Choroid plexus epithelial cell (primary cell): Measurements from ENCODE around the gene SUPT20H.

Experiments used
- DNase-seq: peaks from one replicate; pipeline ENCODE4 v3.0.0-alpha.2; 2010; ENCODE audit warnings: low read depth
- H3K4me3 ChIP-seq: 2 replicates; pipeline ENCODE4 v1.5.1; 2011; ENCODE audit warnings: low read depth, mild to moderate bottlenecking, control low read depth, low read length, moderate library complexity
- TF ChIP-seq, protein P1 (sequence below): conservative IDR thresholded peaks from 2 replicates; pipeline ENCODE4 v1.5.1; 2011; ENCODE audit warnings: low read depth, mild to moderate bottlenecking, control low read depth, inconsistent platforms, low read length, moderate library complexity

SUPT20H gene

DNA sequence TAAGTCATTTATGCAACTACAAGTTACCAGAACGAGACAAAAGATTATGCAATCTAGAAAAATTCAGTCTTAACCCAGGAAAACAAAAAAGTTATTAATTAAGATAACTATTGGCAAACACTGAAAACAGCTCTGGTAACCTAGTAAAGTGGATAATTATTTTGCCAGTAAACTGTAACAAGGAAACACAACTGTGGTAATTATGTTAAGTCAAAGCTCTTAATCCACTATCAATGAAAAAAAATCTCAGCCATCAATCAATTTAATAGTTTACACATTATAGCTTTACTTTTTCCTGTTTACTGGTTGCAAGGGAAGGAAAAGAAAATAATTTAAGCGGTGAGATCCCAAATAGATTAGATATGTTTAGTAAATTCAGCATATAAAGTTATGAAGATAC lies 47.7 kb downstream of the SUPT20H start:
- DNase-seq: no peak
- TF ChIP-seq, protein P1, sequence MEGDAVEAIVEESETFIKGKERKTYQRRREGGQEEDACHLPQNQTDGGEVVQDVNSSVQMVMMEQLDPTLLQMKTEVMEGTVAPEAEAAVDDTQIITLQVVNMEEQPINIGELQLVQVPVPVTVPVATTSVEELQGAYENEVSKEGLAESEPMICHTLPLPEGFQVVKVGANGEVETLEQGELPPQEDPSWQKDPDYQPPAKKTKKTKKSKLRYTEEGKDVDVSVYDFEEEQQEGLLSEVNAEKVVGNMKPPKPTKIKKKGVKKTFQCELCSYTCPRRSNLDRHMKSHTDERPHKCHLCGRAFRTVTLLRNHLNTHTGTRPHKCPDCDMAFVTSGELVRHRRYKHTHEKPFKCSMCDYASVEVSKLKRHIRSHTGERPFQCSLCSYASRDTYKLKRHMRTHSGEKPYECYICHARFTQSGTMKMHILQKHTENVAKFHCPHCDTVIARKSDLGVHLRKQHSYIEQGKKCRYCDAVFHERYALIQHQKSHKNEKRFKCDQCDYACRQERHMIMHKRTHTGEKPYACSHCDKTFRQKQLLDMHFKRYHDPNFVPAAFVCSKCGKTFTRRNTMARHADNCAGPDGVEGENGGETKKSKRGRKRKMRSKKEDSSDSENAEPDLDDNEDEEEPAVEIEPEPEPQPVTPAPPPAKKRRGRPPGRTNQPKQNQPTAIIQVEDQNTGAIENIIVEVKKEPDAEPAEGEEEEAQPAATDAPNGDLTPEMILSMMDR: no peak
- H3K4me3 ChIP-seq: no peak overlapping the region

DNA sequence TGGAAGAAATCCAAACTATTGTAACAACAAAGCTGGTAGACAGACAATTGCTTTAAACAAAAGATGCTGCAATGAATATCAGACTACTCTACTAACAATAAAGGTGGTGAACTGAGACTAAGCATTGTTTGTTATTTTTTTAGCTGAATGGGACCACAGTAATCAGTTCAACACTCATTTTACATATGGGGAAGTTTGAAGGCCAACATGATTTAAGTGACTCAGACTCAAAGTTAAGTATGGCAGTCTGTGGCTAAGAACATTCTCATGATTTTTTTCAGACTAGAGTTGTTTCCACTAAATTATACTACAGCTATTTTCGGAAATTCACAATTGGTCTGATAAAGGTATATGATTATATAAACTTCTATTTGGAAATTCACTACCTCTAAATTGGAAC lies 48.5 kb downstream of the SUPT20H start:
- no peak for DNase-seq
- H3K4me3 ChIP-seq: no peak overlapping the region
- TF ChIP-seq, protein P1: no peak

DNA sequence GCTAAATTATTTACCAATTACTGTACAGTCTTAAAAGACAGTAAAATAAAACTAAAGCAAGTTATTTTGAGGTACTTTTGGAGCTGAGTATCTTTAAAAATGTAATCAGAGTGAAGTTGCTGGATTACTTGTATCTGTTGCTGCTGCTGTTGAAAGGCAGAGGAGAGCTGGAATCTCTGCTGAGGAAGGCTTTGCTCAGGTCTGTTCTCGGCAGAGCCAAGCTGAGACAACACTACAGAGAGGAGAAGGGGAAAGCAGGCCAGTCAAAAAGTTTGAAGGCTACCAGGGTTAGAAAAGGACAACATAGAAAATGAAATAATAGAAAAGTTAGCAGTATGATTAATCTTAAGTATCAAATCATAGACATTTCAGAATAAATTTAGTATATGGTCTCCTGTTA lies 49.1 kb downstream of the SUPT20H start:
- no peak for DNase-seq
- TF ChIP-seq, protein P1: no peak
- no peak overlapping the region for H3K4me3 ChIP-seq

DNA sequence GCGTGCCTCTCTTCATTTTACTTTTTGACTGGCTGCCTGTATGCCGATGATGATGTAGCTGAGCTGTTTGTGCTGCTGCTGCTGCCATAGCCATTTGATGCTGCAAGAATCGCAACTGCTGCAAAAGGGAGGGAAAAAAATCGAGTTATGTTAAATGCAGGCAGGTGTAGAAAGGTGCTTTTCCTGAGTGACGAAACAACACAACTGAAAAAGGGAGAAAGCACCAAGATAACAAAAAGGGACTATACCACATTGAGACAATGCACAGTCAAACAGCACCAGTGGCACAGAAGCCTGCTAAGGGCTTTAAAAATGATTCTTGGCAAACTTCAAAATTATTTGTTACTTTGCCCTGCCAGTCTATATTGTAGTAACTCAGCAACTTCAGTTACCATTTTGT lies 49.8 kb downstream of the SUPT20H start:
- no peak for DNase-seq
- no peak overlapping the region for H3K4me3 ChIP-seq
- TF ChIP-seq, protein P1: no peak

DNA sequence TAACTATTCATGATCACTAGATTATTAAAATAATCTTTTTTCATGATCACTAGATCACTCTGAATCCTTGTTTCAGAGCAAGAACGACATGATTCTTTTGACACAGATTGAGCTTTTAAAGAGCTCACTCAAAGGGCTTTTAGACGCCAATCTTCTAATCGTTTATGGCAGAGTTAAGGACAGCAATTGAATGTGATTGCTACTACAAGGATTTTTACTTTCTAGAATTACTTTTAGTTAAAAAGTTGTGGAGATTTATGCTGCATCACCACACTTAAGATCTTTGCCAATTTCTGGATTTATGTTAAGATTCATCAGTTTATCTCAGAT lies 57.6 kb downstream of the SUPT20H start:
- no peak for DNase-seq
- no peak overlapping the region for H3K4me3 ChIP-seq

DNA sequence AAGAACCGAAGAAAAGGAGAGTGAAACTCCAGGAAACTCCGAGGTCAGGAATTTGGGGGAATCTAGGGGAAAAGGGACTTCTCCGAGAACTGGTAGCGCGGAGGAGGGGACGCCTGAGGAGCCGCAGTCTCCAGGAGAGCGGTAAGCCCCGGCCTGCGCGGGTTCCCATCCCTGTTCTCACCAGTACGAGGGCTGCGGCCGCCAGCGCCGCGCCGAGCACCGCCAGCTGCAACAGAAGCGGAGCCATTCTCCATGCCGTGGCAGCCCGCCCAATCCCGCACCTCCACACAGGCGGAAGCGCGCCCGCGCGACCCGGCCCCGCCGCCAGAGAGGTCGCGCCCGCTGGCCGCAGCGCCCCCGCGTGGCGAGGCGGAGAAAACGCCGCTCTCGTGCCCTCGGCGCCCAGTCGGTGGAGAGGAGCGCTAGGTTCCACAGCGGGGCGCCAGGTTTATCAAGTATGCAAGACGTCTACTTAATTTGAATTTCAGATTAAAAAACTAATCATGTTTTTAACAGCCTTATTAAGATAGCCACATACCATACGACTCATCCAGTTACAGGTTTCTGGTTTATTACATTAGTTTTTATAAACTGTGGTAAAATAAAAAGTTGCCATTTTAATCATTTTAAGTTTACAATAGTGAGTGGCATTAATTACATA lies 60.3 kb downstream of the SUPT20H start, which contains the start of gene ALG5:
TSS of gene ALG5 (minus strand) at position 287 of the 661 bp plus-strand sequence. CDS start at position 247, 40 bp downstream.
- peak within 1 kb of the TSS; percentile 89 for H3K4me3 ChIP-seq
- TF ChIP-seq, protein P1: peak; percentile 63
- DNase-seq: peak; percentile 89

More for the DNA sequence above, 57.6 kb downstream of the SUPT20H start:
- TF ChIP-seq, protein P1: no peak

DNA sequence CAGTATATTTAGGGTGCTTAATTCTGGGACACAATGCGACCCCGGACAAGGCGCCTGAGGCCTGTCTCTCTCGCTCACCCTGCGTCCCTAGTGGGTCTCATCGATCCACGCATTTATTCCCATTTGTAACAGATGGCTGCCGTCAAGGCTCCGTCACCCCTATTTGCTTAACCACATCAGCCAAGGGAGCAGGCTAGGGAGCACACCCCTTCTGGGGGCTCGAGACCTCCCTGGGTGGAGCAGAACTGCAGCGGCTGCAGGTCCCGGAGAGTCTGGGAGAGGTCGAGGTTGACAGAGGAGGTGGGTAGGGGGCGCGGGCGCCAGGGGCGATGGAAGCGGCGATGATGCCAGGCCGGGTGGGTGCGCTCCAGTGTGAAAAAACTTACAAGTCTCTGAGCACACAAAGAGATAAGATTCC lies 60.9 kb downstream of the SUPT20H start:
- peak overlapping the region; percentile 89 for H3K4me3 ChIP-seq
- TF ChIP-seq, protein P1: no peak
- DNase-seq: no peak
